ENCODE measurements around the gene DZIP1L.
"Not testable (repeated sequence)": the region's sequence is repeated elsewhere in the genome, so short reads cannot be mapped to it uniquely, and the experiment has no call there.

DZIP1L gene, protein sequence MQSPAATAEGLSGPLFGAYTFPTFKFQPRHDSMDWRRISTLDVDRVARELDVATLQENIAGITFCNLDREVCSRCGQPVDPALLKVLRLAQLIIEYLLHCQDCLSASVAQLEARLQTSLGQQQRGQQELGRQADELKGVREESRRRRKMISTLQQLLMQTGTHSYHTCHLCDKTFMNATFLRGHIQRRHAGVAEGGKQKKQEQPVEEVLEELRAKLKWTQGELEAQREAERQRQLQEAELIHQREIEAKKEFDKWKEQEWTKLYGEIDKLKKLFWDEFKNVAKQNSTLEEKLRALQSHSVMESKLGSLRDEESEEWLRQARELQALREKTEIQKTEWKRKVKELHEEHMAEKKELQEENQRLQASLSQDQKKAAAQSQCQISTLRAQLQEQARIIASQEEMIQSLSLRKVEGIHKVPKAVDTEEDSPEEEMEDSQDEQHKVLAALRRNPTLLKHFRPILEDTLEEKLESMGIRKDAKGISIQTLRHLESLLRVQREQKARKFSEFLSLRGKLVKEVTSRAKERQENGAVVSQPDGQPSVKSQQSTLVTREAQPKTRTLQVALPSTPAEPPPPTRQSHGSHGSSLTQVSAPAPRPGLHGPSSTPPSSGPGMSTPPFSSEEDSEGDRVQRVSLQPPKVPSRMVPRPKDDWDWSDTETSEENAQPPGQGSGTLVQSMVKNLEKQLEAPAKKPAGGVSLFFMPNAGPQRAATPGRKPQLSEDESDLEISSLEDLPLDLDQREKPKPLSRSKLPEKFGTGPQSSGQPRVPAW

DNA sequence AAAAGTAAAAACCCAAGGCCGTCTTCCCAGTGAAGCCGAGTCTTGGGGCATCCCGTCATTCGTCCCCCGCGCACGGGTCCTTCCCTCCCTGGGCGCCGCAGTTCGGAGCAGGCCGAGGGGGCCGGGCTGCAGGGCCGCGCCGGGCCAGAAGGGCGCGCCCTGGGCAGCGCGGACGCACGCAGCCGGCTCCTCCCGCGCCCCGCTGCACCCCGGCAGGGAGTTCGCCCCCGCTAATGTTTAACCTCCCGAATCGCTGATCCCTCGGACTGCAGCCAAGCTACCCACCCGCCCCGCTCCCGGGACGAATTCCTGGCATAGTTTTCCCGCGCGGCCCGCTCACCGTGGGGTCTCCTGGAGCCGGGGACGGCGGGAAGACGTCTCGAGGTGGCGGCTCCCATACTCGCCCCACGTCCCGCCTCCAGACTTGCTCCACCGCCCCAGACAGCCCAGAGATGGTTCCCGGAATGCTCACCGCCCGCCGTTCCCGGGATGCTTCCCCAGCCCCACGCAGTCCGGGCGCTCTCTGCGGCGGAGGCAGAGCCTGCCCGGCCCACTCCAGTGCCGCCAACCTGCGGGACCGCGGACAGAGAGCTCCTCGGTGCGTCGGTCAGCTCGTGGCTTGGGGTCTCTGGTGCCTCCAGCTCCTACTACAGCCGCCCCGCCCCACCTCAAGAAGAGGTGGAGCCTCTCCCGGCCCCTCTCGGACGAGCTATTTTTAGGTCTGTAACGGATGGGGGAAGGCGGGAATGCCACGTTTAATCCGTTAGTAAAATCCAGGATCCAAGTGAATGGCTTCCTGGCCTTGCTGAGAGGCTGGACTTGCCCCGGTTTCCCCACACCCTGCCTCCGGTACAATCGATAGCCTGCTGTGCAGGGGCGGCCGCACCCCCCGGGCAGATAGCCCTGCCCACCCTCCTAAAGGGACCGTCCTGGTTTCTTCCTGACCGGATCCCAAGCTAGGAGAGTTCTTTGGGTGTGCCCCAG is at the start of gene DZIP1L:
DZIP1L (minus strand) TSS at position 621 of the 984 bp plus-strand sequence. CDS start 11,637 bp downstream, outside the sequence.
- Histone ChIP-seq H3K4me3 (ENCODE audit: low read depth, low read length) (peak within 1 kb of the TSS; percentile 89), H3K36me3 (ENCODE audit: control insufficient read depth, insufficient read depth, low read length) (no peaks in the 10 kb centered on the region), H3K27me3 (ENCODE audit: control insufficient read depth, insufficient read depth, low read length) (0 out of 2 replicates have a peak, but pooled peaks cover 3% of the 10 kb centered on the region), H3K4me1 (ENCODE audit: control insufficient read depth, insufficient read depth, low read length) (peaks cover 21% of the 10 kb centered on the region), H3K9ac (ENCODE audit: low read depth, low read length) (peak within 1 kb of the TSS; percentile 74), H3K9me3 (ENCODE audit: control insufficient read depth, insufficient read depth, low read length) (no peaks in the 10 kb centered on the region), H3K27ac (ENCODE audit: low read depth, low read length) (peak within 1 kb of the TSS; percentile 87)

DNA sequence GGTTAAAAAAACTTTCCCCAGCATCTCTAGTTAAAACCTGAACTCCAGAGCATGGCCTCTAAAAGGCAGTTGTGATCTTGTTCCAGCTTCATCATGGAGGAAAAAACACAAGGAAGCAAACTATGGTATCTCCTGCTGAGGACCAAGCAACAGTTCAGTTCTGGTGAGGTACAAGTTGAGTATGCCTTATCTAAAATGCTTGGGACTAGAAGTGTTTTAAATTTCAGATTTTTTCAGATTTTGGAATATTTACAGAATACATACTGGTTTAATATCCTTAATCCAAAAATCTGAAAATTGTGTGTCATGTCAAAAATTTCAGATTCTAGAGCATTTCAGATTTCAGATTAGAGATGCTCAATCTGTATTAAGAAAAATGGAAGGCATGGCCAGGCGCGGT is 49.7 kb upstream of the DZIP1L start:
- peaks cover 76% of the 10 kb centered on the region for H3K36me3 ChIP-seq (ENCODE audit: control insufficient read depth, insufficient read depth, low read length)
- H3K27ac ChIP-seq (ENCODE audit: low read depth, low read length) = no peak overlapping the region
- no peaks in the 10 kb centered on the region for H3K9me3 ChIP-seq (ENCODE audit: control insufficient read depth, insufficient read depth, low read length)
- no peaks in the 10 kb centered on the region for H3K27me3 ChIP-seq (ENCODE audit: control insufficient read depth, insufficient read depth, low read length)
- no peaks in the 10 kb centered on the region for H3K4me1 ChIP-seq (ENCODE audit: control insufficient read depth, insufficient read depth, low read length)
- H3K9ac ChIP-seq (ENCODE audit: low read depth, low read length) = no peak overlapping the region
- H3K4me3 ChIP-seq (ENCODE audit: low read depth, low read length) = no peak overlapping the region

DNA sequence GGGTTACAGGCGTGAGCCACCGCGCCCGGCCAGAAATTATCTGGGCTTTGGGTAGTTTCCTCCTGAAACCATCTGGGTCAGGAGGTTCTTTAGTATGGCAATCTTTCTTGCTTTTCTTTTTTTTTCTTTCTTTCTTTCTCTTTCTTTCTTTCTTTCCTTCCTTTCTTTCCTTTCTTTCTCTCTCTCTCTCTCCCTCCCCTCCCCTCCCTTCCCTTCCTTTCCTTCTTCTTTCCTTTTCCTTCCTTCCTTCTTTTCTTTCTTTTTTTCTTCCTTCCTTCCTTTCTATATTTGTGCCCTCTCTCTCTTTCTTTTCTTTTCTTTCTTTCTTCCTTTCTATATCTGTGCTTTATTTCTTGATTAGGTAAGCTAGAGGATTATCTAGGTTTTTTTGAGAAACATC is 42.3 kb upstream of the DZIP1L start:
- Histone ChIP-seq H3K27me3 (ENCODE audit: control insufficient read depth, insufficient read depth, low read length) (no peaks in the 10 kb centered on the region), H3K27ac (ENCODE audit: low read depth, low read length) (no peak overlapping the region), H3K9ac (ENCODE audit: low read depth, low read length) (no peak overlapping the region), H3K4me1 (ENCODE audit: control insufficient read depth, insufficient read depth, low read length) (0 out of 2 replicates have a peak, but pooled peaks cover 3% of the 10 kb centered on the region), H3K9me3 (ENCODE audit: control insufficient read depth, insufficient read depth, low read length) (no peaks in the 10 kb centered on the region; the same call in 1 of the 2 replicates), H3K4me3 (ENCODE audit: low read depth, low read length) (no peak overlapping the region), H3K36me3 (ENCODE audit: control insufficient read depth, insufficient read depth, low read length) (peaks cover 17% of the 10 kb centered on the region)

DNA sequence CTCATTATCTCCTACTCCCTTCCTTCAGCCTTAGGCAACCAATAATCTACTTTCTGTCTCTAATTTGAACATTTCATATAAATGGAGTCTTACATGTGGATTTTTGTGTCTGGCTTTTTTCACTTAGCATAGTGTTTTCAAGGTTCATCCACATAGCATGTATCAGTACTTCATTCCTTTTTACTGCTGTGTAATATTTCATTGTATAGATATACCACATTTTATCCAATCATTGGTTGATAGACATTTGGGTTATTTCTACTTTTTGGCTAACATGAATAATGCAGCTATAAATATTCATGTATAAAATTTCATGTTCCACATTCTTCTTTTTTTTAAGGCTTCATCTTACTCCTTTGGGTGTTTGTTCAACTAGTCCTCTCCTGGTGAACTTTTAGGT is 39.1 kb upstream of the DZIP1L start:
- H3K27ac ChIP-seq (ENCODE audit: low read depth, low read length) = no peak overlapping the region
- H3K4me1 ChIP-seq (ENCODE audit: control insufficient read depth, insufficient read depth, low read length) = 0 out of 2 replicates have a peak, but pooled peaks cover 3% of the 10 kb centered on the region
- H3K36me3 ChIP-seq (ENCODE audit: control insufficient read depth, insufficient read depth, low read length) = no peaks in the 10 kb centered on the region
- H3K4me3 ChIP-seq (ENCODE audit: low read depth, low read length) = no peak overlapping the region
- H3K9ac ChIP-seq (ENCODE audit: low read depth, low read length) = no peak overlapping the region
- no peaks in the 10 kb centered on the region for H3K27me3 ChIP-seq (ENCODE audit: control insufficient read depth, insufficient read depth, low read length)
- no peaks in the 10 kb centered on the region; the same call in 1 of the 2 replicates for H3K9me3 ChIP-seq (ENCODE audit: control insufficient read depth, insufficient read depth, low read length)

DNA sequence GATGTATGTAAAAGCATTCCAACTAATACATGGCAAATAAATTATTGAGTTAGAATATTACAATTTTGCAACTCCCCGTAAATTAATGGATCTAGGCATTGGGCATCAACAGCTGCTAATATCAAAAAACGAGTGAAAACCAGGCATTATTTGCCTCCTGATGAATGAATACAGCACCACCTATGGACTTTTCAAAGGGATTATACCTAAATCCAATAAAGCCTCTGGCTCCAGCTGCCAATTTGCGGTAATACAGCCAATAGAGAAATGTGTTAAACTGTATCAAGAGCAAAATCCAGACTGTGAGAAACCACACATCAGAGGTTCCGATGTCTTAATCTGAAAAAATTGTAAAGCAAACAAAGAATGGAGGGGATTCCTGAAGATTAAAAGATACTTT is 33.1 kb upstream of the DZIP1L start:
- H3K36me3 ChIP-seq (ENCODE audit: control insufficient read depth, insufficient read depth, low read length) = no peaks in the 10 kb centered on the region
- H3K4me1 ChIP-seq (ENCODE audit: control insufficient read depth, insufficient read depth, low read length) = no peaks in the 10 kb centered on the region
- no peak overlapping the region for H3K9ac ChIP-seq (ENCODE audit: low read depth, low read length)
- no peak overlapping the region for H3K4me3 ChIP-seq (ENCODE audit: low read depth, low read length)
- no peak overlapping the region for H3K27ac ChIP-seq (ENCODE audit: low read depth, low read length)
- H3K9me3 ChIP-seq (ENCODE audit: control insufficient read depth, insufficient read depth, low read length) = no peaks in the 10 kb centered on the region
- no peaks in the 10 kb centered on the region for H3K27me3 ChIP-seq (ENCODE audit: control insufficient read depth, insufficient read depth, low read length)

DNA sequence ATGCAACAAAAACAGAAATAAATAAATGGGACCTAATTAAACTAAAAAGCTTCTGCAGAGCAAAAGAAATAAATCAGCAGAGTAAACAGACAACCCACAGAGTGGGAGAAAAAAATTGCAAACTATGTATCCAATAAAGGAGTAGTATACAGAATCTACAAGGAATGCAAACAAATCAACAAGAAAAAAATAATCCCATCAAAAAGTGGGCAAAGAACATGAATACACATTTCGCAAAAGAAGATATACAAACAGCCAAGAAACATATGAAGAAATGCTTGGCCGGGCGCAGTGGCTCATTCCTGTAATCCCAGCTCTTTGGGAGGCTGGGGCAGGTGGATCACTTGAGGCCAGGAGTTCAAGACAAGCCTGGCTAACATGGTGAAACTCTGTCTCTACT is 26.8 kb upstream of the DZIP1L start:
- H3K9ac ChIP-seq (ENCODE audit: low read depth, low read length); H3K27ac ChIP-seq (ENCODE audit: low read depth, low read length); H3K4me1 ChIP-seq (ENCODE audit: control insufficient read depth, insufficient read depth, low read length); H3K9me3 ChIP-seq (ENCODE audit: control insufficient read depth, insufficient read depth, low read length); H3K4me3 ChIP-seq (ENCODE audit: low read depth, low read length); H3K36me3 ChIP-seq (ENCODE audit: control insufficient read depth, insufficient read depth, low read length); H3K27me3 ChIP-seq (ENCODE audit: control insufficient read depth, insufficient read depth, low read length): not testable (repeated sequence)

DNA sequence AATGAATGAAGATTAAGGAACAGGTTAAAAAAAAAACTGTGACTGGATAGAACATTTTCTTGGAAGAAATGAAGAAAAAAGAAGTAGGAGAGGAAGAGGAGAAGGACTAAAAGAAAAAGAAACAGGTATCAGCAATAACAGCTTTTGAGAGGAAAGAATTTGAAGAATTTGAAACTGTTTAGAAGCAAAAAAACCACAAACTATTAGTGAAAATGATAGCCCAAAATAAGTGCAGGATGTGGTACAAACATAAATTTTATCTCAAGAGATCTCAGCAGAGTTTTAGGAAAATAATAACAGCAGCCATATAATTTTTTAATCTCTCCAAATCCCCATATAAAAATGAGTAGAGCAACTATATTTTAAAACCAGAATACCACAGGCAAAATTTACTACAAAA is 25.5 kb upstream of the DZIP1L start:
- Histone ChIP-seq H3K4me1 (ENCODE audit: control insufficient read depth, insufficient read depth, low read length) (peaks cover 5% of the 10 kb centered on the region; the same call in 1 of the 2 replicates), H3K9ac (ENCODE audit: low read depth, low read length) (no peak overlapping the region), H3K4me3 (ENCODE audit: low read depth, low read length) (no peak overlapping the region), H3K9me3 (ENCODE audit: control insufficient read depth, insufficient read depth, low read length) (no peaks in the 10 kb centered on the region), H3K27me3 (ENCODE audit: control insufficient read depth, insufficient read depth, low read length) (no peaks in the 10 kb centered on the region), H3K36me3 (ENCODE audit: control insufficient read depth, insufficient read depth, low read length) (no peaks in the 10 kb centered on the region), H3K27ac (ENCODE audit: low read depth, low read length) (no peak overlapping the region)

DNA sequence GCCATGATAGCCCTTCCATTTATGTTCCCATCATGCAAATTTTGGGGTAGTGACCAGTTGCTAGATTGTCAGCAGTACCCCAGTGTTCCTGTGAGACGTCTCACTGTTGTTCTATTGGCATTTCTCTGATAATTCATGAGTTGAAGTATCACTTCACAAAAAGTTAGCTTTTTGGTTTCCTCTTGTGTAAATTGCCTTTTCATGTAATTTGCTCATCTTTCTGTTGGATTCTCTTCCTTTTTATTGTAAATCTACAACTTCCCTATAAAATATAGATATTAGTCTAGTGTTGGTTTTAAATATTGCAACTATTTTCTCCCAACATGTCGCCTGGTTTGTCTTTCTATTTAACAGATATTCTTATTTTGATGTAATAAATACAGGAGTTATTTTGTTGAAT is 24.3 kb upstream of the DZIP1L start:
- Histone ChIP-seq H3K4me1 (ENCODE audit: control insufficient read depth, insufficient read depth, low read length) (peaks cover 5% of the 10 kb centered on the region; the same call in 1 of the 2 replicates), H3K36me3 (ENCODE audit: control insufficient read depth, insufficient read depth, low read length) (no peaks in the 10 kb centered on the region), H3K9ac (ENCODE audit: low read depth, low read length) (no peak overlapping the region), H3K9me3 (ENCODE audit: control insufficient read depth, insufficient read depth, low read length) (no peaks in the 10 kb centered on the region), H3K27me3 (ENCODE audit: control insufficient read depth, insufficient read depth, low read length) (no peaks in the 10 kb centered on the region), H3K4me3 (ENCODE audit: low read depth, low read length) (no peak overlapping the region), H3K27ac (ENCODE audit: low read depth, low read length) (no peak overlapping the region)

DNA sequence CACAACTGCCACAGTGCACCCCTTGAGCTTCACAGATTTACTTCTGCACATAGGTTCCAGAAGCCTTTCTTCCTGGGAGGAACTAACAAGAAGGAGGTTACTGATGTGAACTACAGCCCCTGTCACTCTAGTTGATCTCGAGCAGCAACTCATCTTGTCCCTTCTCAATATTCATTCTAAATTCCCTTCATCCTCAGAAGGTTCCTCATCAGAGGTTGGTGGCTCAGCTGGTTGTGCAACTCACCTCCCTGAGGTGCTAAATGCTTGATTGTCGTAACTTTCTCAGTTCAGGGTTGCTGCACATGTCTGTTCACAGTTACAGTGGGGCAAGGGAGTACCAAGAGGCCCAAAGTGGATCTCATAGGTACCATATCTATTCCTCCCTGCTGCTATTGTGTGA is 22.5 kb upstream of the DZIP1L start:
- Histone ChIP-seq H3K4me1 (ENCODE audit: control insufficient read depth, insufficient read depth, low read length) (peaks cover 5% of the 10 kb centered on the region; the same call in 1 of the 2 replicates), H3K36me3 (ENCODE audit: control insufficient read depth, insufficient read depth, low read length) (no peaks in the 10 kb centered on the region), H3K27me3 (ENCODE audit: control insufficient read depth, insufficient read depth, low read length) (no peaks in the 10 kb centered on the region), H3K4me3 (ENCODE audit: low read depth, low read length) (no peak overlapping the region), H3K9me3 (ENCODE audit: control insufficient read depth, insufficient read depth, low read length) (no peaks in the 10 kb centered on the region), H3K27ac (ENCODE audit: low read depth, low read length) (no peak overlapping the region), H3K9ac (ENCODE audit: low read depth, low read length) (no peak overlapping the region)

DNA sequence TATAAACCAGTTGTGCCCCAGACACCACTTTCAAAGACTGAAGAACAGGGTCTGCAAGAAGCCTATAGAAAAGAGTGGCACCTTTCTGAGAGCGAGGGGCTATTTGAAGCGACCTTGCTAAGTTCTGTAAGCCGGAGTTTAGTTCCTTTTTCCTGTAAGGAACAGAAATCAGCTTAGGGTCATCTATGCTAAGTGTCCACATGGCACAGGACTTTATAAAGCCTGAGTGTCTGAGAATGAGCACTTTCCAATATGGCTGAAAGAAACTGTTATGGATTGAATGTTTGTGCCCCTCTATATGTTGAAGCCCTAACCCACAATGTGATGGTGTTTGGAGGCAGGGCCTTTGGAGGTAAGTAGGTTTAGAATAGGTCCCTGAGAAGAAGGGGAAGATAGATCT is 20.8 kb upstream of the DZIP1L start:
- no peaks in the 10 kb centered on the region for H3K9me3 ChIP-seq (ENCODE audit: control insufficient read depth, insufficient read depth, low read length)
- no peak overlapping the region for H3K9ac ChIP-seq (ENCODE audit: low read depth, low read length)
- peaks cover 5% of the 10 kb centered on the region; the same call in 1 of the 2 replicates for H3K4me1 ChIP-seq (ENCODE audit: control insufficient read depth, insufficient read depth, low read length)
- no peak overlapping the region for H3K4me3 ChIP-seq (ENCODE audit: low read depth, low read length)
- no peak overlapping the region for H3K27ac ChIP-seq (ENCODE audit: low read depth, low read length)
- no peaks in the 10 kb centered on the region for H3K36me3 ChIP-seq (ENCODE audit: control insufficient read depth, insufficient read depth, low read length)
- H3K27me3 ChIP-seq (ENCODE audit: control insufficient read depth, insufficient read depth, low read length) = no peaks in the 10 kb centered on the region

Data from HUES48 (cell line).